ENCODE measurements around the gene RGS11. TPM values are rescaled to one million over a fixed set of nuclear protein-coding genes. Genes with fewer than 3 reads are reported as not detected.

The RGS11 gene
- total RNA-seq, 3 donors from 2014 or later: 3.1 to 7.5 (median 5.9) TPM

DNA sequence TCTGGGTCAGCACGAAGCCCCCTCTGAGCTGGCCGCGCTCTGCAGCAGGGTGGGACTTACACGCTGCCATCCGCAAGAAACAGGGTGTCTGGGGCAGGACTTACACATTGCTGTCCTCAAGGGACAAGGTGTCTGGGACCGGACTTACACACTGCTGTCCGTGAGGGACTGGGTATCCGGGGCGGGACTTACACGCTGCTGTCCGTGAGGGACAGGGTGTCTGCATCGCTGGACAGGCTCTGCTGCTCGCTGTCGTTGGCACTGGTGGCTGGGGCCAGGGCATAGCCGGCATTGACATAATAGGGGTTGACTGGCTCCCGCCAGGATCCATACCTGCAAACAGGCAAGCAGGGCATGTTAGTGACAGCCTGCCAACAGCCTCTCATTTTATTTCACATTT lies 38.6 kb upstream of the RGS11 start:
- DNase-seq (ENCODE audit: low spot score in 2 of 2): no peak
- Histone ChIP-seq H3K27me3 (no peaks in the 10 kb centered on the region), H3K9me3 (no peaks in the 10 kb centered on the region), H3K36me3 (no peaks in the 10 kb centered on the region), H3K4me1 (no peaks in the 10 kb centered on the region), H3K27ac (no peak overlapping the region), H3K4me3 (no peak overlapping the region)
- TF ChIP-seq POLR2A (IDR thresholded peaks at IDR 0.05) (no peak), POLR2AphosphoS5 (IDR thresholded peaks at IDR 0.05) (no peak)
- TF ChIP-seq, protein P1, sequence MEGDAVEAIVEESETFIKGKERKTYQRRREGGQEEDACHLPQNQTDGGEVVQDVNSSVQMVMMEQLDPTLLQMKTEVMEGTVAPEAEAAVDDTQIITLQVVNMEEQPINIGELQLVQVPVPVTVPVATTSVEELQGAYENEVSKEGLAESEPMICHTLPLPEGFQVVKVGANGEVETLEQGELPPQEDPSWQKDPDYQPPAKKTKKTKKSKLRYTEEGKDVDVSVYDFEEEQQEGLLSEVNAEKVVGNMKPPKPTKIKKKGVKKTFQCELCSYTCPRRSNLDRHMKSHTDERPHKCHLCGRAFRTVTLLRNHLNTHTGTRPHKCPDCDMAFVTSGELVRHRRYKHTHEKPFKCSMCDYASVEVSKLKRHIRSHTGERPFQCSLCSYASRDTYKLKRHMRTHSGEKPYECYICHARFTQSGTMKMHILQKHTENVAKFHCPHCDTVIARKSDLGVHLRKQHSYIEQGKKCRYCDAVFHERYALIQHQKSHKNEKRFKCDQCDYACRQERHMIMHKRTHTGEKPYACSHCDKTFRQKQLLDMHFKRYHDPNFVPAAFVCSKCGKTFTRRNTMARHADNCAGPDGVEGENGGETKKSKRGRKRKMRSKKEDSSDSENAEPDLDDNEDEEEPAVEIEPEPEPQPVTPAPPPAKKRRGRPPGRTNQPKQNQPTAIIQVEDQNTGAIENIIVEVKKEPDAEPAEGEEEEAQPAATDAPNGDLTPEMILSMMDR (IDR thresholded peaks at IDR 0.05): no peak
- intact Hi-C loops (cut with DNase I; ENCODE audit: low total_unique reads): no loop called here

GRCh38 chr16:311725-312124 lies 36.0 kb upstream of the RGS11 start:
- intact Hi-C loops (cut with DNase I; ENCODE audit: low total_unique reads): no loop called here
- Histone ChIP-seq H3K27me3 (no peaks in the 10 kb centered on the region), H3K27ac (no peak overlapping the region), H3K9me3 (no peaks in the 10 kb centered on the region), H3K4me1 (no peaks in the 10 kb centered on the region), H3K36me3 (no peaks in the 10 kb centered on the region), H3K4me3 (no peak overlapping the region)
- no peak for TF ChIP-seq POLR2AphosphoS5 (IDR thresholded peaks at IDR 0.05)
- TF ChIP-seq, protein P1 (IDR thresholded peaks at IDR 0.05): no peak
- no peak for TF ChIP-seq POLR2A (IDR thresholded peaks at IDR 0.05)
- DNase-seq (ENCODE audit: low spot score in 2 of 2): no peak

DNA sequence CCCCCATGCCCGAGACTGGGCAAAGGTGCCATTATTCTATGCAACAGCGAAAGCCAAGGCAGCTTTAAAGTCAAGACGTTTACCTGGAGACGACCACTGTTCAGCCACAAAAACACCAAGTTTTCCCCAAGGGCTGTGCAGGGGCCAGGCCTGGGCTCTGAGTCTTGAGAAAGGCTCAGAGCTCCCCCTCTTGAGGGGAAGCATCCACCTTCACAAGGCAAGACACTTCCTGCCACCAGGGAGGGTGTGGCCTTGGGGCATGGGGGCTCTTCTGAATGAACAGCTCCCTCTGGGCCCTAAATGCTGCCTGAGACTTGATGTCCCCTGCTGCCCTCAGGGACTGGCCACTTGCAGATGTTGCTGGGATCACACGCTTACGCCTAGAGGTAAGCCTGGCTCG lies 33.7 kb upstream of the RGS11 start:
- H3K36me3 ChIP-seq: no peaks in the 10 kb centered on the region
- intact Hi-C loops (cut with DNase I; ENCODE audit: low total_unique reads): no loop called here
- TF ChIP-seq POLR2A (IDR thresholded peaks at IDR 0.05) (no peak), POLR2AphosphoS5 (IDR thresholded peaks at IDR 0.05) (no peak)
- TF ChIP-seq, protein P1 (IDR thresholded peaks at IDR 0.05): no peak

GRCh38 chr16:307691-308312 lies 32.1 kb upstream of the RGS11 start:
- Histone ChIP-seq H3K9me3 (no peaks in the 10 kb centered on the region), H3K4me1 (no peaks in the 10 kb centered on the region), H3K27ac (no peak overlapping the region), H3K4me3 (no peak overlapping the region), H3K36me3 (no peaks in the 10 kb centered on the region), H3K27me3 (no peaks in the 10 kb centered on the region)
- TF ChIP-seq POLR2A (IDR thresholded peaks at IDR 0.05) (no peak), POLR2AphosphoS5 (IDR thresholded peaks at IDR 0.05) (no peak)
- TF ChIP-seq, protein P1 (IDR thresholded peaks at IDR 0.05): no peak
- intact Hi-C loops (cut with DNase I; ENCODE audit: low total_unique reads): no loop called here
- no peak for DNase-seq (ENCODE audit: low spot score in 2 of 2)

More for the DNA sequence above, 33.7 kb upstream of the RGS11 start:
- no peaks in the 10 kb centered on the region for H3K4me1 ChIP-seq
- no peaks in the 10 kb centered on the region for H3K27me3 ChIP-seq
- H3K27ac ChIP-seq: no peak overlapping the region
- H3K9me3 ChIP-seq: no peaks in the 10 kb centered on the region
- no peak overlapping the region for H3K4me3 ChIP-seq
- no peak for DNase-seq (ENCODE audit: low spot score in 2 of 2)

DNA sequence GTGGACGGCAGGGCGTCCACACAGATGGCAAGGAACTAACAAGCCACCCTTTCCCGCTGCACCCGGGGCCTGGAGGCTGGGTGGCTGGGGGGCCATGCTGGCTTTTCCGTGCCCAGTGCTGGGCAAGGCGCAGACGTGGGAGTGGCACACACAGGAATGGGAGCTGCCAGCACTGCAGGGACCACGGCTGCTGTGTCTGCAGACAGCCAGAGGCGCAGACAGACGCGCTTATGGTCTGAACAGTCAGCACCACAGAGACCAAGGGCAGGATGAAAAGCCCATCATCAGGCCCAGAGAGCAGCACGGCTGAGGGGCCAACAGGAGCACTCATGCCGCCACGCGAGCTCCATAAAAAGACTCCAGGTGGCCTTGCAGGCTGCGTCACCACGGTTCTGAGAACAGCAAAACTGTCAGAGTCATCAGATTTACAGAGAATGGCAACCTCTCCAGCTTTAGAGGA lies 31.2 kb upstream of the RGS11 start:
- H3K27me3 ChIP-seq: no peaks in the 10 kb centered on the region
- no peaks in the 10 kb centered on the region for H3K9me3 ChIP-seq
- H3K4me1 ChIP-seq: no peaks in the 10 kb centered on the region
- H3K27ac ChIP-seq: no peak overlapping the region
- no peak overlapping the region for H3K4me3 ChIP-seq
- intact Hi-C loops (cut with DNase I; ENCODE audit: low total_unique reads): no loop called here
- no peaks in the 10 kb centered on the region for H3K36me3 ChIP-seq
- no peak for DNase-seq (ENCODE audit: low spot score in 2 of 2)
- TF ChIP-seq POLR2AphosphoS5 (IDR thresholded peaks at IDR 0.05): no peak

Measured in breast epithelium (tissue), 4 donors.